ENCODE measurements around the gene MAK.
"Not testable (repeated sequence)": the region's sequence is repeated elsewhere in the genome, so short reads cannot be mapped to it uniquely, and the experiment has no call there.

The MAK gene, protein sequence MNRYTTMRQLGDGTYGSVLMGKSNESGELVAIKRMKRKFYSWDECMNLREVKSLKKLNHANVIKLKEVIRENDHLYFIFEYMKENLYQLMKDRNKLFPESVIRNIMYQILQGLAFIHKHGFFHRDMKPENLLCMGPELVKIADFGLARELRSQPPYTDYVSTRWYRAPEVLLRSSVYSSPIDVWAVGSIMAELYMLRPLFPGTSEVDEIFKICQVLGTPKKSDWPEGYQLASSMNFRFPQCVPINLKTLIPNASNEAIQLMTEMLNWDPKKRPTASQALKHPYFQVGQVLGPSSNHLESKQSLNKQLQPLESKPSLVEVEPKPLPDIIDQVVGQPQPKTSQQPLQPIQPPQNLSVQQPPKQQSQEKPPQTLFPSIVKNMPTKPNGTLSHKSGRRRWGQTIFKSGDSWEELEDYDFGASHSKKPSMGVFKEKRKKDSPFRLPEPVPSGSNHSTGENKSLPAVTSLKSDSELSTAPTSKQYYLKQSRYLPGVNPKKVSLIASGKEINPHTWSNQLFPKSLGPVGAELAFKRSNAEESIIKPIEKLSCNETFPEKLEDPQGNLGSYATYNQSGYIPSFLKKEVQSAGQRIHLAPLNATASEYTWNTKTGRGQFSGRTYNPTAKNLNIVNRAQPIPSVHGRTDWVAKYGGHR

DNA sequence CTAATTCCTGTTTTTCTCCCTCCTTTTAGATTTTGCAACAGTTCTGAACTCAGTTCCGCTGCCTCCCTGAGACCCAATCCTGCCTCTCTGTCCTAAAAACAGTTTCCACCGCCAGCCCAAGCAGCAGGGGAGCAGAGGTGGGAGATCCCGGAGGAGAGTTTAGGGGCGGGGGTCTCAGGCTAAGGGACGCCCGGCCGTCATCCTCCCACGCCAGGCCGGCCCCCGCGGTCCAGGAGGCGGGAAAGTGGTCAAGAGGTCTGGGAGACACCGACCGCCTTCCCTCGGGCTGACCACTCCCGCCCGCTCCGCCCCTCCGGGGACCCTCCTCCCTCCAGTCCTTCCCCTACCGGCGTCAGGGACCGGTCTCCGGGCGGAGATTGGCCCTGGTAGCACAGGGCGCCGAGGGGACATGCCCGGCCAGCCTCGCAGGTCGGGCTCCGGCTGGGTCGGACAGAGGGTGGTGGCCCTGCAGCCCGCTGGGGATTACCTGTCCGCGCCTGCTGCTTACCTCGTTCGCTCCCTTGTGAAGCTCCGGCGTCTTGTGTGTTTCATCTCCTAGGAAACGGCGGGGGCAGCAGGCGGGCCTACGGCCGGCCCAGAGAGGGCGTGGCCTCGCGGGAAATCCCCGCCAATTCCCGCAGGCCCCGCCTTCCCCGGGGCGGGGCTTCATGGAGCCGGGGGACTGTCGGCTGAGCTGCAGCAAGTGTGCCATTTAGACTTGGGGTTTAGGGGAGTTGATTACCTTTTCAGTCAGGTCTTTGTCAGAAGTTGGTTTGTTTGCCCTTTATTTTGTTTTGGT lies at the start of gene MAK:
MAK (minus strand) TSS at position 545 of the 799 bp plus-strand sequence. CDS start 7,891 bp downstream, outside the sequence.
- peak; percentile 51 for DNase-seq

DNA sequence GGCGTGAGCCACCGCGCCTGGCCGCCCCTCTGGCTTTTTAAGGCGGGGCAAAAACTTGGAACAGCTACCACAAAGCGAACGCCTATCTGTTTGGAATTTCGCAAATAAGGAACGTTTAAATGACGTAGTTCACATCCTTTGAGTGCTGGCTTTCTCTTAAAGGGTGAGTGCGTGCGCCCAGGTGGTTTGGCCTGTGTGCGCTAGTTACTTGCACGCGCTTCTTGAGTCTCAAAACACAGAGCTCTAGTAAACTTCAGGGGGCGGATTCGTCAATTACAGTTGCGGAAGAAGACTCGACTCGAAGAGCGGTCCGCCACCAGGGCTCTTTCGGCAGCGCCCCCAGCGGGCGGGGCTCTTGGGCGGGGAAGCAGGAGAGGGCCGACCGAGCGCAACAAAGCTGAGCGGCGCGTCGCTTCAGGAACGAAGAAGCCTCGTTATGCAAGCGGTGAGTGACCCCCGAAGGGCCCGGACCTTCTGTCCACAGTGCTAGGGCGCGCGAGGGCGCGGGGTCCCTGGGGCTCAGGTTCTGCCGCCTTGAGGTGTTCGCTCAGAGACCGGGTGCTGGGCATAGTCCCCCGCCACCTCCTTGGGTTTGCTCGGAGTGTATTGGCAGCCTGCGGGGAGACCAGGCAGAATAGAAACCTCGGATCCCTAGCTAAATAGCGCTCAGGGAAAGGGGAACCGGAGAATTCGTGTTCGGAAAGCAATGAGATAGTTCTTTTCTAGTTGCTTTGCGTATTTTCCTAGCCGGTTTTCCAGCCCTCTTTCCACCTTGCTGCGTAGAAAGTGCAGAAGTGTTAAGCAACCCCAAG lies 48.6 kb upstream of the MAK start, which contains the start of gene SYCP2L:
SYCP2L (plus strand) TSS at position 362 of the 812 bp plus-strand sequence; CDS start at position 437, 75 bp downstream.
- DNase-seq, result peak; percentile 22

DNA sequence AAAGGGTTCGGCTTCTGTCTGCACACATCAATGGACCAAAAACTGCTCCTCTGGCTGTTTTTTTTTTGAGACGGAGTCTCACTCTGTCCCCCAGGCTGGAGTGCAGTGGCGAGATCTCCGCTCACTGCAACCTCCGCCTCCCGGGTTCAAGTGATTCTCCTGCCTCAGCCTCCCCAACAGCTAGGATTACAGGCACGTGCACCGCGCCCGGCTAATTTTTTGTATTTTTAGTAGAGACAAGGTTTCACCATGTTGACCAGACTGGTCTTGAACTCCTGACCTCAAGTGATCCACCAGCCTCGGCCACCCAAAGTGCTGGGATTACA lies 48.0 kb upstream of the MAK start:
- not testable (repeated sequence) for DNase-seq

DNA sequence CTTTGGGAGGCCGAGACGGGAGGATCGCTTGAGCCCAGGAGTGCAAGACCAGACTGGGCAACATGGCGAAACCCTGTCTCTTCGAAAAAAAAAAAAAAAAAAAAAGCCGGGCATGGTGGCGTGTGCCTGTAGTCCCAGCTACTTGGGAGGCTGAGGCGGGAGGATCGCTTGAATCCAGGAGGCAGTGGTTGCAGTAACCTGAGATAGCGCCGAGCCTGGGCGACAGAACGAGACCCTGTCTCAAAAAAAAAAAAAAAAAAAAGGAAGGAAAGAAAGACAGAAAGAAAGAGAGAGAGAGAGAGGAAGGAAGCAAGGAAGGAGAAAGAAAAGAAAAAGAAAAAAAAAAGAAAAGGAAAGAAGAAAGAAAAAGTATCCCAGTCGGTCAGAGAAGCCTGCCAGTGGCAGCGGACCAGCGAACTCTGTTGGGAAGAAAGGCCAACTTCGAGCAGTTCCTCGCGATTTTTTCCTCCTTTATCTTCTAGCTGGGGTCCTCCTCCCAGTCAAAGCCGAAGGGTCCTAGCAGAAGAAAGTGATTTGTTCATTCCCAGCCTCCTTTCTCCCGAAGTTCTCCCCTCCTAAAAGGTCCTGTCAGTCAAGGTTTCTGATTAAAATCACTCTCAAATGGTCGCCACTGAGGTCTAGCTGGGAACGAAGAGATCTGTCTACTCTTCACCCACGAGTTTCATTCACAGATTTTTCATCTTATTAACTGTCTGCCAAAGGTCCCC lies 46.1 kb upstream of the MAK start:
- DNase-seq, result no peak

DNA sequence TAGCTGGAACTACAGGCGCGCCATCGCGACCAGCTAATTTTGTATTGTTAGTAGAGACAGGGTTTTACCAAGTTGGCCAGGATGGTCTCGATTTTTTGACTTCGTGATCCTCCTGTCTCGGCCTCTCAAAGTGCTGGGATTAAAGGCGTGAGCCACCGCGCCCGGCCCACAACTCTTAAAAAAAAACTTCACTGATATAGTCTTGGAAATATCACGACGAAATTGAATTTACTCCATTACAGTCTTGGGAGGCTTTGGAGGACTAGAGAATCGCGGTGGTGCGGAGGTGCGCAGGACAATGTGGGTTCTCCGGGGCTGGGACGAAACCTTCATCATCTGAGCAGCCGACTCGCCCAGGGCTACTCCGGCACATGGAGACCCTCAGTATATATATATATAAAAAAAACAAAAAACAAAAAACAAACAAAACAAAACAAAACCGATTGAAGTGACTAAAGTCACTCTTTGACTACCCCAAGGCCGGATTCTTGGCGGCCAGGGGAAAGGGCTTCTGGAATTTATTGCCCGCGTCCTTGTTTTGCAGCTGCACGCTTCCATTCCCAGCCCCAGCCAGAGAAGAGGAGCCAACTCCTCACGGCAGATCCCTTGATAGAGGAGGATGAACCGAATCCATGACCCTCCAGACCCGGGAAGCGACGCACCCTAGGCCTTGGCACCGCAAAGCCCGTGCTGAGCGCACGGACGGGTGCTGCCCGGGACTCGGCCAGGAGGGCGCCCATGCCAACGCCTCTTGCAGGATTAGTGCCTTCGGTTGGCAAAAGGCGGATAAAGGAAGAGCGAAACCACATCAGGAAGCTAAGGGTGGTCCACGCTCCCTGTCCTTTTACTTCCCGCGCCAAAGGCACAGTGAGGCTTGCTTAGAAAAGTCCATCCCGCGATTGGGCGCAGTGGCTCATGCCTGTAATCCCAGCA lies 45.2 kb upstream of the MAK start:
- DNase-seq, result no peak

DNA sequence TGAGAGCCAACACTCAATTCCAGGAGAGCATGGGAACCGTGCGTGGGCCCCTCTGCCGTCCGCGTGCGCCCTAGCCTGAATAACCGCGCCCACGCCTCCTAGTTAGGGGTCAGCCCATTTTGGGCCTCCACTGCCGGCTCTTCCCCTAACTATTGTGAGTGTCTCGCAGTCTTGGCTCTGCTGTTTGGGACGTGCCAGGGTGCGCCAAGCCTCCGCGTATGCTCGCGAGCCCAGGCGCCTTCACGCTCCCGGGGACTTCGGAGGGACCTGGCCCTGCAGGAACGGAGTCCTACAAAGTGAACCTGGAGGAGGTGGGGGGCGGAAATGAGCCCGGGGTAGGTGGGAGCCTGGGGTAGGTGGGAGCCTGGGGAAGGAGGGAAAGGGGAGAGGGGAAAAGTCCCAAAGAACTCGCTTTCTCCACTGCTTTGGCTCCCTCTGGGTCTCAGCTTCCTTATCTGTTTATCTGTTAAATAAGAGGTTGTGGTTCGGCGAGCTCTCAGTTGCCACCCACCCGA lies 44.4 kb upstream of the MAK start:
- DNase-seq, result no peak

DNA sequence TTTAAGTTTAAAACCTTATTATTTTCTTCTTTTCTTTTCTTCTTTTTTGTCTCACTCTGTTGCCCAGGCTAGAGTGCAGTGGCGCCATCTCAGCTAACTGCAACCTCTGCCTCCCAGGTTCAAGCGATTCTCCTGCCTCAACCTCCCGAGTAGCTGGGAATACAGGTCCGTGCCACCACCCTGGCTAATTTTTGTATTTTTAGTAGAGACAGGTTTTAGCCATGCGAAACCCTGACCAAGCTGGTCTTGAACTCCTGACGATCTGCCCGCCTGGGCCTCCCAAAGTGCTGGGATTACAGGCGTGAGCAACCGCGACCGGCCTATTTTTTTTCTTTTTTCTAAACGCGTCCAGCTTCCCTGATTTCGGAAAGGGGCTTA lies 43.9 kb upstream of the MAK start:
- DNase-seq, result not testable (repeated sequence)

DNA sequence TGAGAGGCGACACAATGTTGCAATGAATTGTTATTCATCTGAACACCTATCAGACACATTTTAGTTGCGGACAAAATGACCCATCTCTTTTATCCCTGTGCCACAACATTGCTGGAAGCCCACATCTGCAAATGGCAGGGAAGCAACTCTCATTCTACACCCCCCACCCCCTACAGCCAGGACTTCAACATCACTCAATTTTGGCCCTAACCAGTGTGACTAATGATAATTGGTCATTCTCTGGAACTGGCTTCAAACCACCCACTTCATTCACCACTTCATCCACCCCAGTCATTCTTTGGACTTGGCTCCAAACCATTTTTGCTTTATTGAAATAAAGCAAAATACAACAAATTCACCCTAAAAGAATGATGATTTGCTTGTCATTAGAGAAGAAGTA lies 42.0 kb upstream of the MAK start:
- no peak for DNase-seq

DNA sequence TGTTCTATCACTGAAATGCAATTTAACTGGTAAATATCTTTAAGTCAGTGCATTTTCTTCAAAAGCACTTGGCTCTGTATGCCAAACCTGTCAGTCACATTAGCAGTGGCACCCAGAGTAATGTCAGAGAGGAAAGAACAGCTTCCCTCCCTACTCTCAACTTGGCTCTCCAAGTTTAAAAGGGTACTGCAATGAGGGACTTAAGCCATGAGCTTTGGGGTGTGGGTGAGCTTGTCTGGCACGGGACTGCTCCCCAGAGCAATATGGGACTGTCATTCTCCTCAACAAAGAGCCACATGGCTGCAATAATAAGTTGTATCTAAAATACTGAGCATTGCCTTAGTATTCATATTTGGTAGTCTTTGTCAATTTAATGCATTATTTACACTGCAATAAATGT lies 39.5 kb upstream of the MAK start:
- DNase-seq, result no peak

DNA sequence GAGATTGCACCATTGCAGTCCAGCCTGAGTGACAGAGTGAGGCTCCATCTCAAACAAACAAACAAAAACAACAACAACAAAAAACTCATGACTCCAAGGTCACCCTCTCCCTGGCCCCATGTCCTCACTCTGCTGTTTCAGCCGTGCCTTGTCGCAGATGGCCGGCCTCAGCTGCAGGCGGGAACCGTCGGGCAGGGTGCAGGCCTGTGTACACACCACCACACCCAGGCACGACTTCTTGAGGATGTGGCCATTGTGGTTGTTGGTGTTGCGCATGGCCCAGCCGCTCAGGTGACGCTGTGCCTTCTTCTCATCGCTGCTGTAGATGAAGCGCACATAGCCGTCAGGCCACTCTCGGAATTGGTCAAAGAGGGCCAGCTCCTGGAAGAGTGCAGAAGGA lies 38.7 kb upstream of the MAK start:
- DNase-seq, result no peak

DNA sequence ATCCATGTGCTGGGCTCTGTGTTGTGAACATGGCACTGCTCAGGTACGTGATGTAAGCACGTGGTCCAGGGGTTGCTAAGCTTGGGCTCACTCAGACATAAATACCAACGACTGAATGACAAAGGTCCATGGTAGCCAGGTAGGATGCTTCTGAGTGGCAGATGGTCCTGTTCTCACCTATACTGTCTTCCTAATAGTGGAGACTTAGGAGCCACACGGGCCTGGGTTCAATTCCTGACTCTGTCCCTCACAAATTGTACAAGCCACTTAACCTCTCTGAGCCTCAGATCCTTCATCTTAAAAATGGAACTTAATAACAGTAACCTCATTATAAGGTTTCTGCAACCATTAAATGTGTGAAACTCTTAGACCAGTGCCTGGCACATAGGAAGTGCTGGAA lies 36.7 kb upstream of the MAK start:
- DNase-seq, result no peak

DNA sequence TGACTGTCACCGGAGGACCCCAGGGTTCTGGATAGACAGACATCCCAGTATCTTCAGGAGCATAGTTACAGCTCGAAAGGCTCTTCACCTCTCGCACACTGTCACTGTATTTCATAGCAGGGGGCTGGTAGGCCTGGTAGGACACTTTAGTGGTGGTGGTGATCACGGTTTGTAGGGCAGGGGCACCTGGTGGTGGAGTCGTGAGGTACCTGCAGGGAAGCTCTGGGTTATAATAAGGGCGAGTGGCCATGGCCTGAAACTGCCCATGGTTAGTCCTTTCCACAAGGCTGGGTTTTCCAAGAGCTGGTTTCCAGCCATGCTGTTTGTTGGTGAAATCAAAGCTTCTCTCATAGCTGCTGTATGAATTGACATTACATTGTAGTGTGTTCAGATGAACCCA lies 35.9 kb upstream of the MAK start:
- no peak for DNase-seq

DNA sequence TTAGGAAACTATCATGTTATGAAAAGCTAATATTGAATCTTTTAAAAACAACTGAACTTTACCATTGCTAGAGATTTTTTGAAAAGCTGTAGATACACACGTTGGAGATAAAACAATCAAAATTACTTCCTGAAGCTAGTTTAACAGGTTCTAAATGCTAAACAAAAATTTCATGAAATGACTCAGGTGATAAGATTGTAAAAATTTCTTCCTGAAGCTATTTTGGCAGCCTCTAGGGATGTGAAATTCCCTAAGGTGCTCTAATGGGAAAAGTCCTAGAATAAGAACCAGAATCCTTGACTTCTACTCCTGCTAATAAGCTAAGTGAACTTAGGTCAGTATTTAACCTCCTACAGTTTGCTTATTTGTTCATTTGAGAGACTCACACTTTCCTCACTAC lies 35.0 kb upstream of the MAK start:
- no peak for DNase-seq

DNA sequence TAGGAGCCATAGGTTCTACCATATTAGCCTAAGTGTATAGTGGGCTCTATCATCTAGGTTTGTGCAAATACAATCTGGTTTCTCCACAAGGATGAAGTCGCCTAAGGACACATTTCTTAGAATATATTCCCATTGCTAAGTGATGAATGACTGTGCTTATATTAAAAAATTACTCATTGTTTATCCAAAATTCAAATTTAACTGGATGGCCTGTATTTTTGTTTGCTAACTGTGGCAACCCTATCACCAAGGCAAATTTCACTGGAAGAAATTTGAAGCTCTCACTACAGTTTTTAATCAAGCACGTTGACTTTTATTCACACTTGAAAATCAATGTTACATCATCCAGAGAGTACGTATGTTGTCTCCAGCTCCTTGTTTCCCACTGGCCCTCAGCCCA lies 29.6 kb upstream of the MAK start:
- DNase-seq, result no peak

DNA sequence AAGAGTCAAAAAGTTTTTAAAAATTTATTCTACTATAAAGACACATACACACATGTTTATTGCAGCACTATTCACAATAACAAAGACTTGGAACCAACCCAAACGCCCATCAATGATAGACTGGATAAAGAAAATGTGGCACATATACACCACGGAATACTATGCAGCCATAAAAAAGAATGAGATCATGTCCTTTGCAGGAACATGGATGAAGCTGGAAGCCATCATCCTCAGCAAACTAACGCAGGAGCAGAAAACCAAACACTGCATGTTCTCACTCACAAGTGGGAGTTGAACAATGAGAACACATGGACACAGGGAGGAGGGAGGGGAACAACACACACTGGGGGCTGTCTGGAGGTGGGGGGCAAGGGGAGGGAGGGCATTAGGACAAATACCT lies 28.4 kb upstream of the MAK start:
- DNase-seq, result not testable (repeated sequence)

DNA sequence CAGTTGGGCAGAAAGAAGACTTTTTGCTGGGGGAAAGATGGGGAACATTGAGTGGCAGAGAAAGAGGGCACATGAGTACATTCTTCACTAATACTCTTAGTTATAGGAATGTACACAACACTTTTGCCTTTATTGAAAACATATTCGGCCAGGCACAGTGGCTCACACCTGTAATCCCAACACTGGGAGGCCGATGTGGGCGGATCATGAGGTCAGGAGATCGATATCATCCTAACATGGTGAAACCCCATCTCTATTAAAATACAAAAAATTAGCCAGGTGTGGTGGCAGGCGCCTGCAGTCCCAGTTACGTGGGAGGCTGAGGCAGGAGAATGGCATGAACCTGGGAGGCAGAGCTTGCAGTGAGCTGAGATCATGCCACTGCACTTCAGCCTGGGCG lies 24.7 kb upstream of the MAK start:
- DNase-seq, result not testable (repeated sequence)

DNA sequence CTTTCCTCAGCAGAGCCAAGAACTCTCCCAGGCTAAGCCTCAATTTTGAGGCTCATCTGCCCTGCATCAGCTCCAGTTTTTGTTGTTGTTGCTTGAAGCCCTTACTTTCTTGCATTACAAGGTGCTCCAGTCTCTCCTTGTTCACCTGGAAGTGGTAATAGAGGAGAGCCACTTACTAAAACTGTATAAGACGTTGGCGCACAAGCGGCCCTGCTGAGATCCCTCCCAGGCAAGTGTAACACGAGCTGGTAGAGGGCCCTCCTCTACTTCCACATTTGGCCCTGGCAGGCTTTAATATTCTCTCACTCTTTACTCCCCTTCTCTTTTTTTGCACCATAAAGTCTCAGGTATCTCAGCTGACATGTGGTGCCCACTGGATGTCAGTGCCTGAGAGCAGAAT lies 24.0 kb upstream of the MAK start:
- no peak for DNase-seq

DNA sequence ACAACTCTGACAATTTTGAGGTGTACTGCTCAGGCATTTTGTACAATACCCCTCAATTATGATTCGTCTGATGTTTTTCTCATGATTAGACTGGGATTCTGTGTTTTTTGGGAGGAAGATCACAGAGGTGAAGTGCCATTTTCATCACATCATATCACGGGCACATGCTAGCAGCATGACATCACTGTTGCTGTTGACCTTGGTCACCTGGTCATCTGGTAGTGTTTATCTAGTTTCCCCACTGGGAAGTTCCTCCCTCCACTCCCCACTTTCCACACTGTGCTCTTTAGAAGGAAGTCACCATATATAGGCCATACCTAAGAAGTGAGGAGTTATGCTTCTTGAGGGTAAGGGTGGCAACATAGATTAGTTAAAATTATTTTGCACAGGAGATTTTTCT lies 22.7 kb upstream of the MAK start:
- DNase-seq, result no peak

DNA sequence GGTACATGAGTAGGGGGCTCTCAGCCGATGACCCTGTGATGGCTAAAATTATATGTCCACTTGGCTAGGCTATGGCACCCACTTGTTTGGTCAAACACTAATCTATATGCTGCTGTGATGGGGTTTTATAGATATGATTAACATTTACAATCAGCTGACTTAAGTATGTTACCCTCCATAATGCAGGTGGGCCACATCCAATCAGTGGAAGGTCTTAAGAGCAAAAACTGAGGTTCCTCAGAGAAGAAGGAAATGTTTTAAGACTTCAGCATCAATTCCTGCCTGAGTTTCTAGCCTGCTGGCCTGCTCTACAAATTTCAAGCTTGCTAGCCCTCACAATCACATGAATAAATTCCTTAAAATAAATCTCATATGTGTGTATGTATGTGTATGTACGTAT lies 18.9 kb upstream of the MAK start:
- no peak for DNase-seq

DNA sequence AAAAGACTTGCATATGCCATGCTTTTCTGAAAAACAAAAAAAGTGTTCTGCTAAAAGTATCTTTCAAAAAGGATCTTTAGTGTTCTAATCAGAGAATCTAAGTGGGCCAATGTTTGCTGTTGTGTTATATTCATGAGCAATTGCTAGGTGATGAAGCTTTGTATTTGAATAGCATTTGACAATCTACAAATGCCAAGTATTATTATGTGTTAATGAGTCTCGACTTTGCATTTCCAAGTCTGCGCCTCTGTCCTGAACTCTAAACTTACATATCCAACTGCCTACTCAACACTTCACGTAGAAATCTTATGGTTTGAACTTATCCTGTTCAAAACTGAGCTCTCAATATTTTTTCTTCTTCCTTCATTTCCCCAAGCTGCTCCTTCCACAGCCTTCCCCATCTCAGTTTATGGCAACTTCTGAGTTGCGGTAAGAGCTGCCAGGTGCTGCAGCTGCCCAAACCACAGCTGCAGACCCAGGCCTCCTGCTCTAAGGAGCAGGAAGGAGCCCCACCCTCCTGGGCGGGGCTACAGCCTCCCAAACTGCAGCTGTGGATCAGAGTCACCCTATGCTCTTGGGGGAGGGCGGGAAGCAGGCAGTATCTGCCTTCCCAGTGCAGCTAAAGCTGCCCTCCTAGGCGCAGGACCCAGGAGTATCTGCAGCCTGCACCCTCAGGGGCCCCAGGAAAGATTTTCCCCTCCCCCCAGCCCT lies 16.7 kb upstream of the MAK start:
- no peak for DNase-seq

All from NCI-H2081 treated with DMSO at 0.1 percent for 48 hours (cell line).